Measurements from ENCODE around the gene FFAR3. TPM values are rescaled to one million over a fixed set of nuclear protein-coding genes. Genes with fewer than 3 reads are reported as not detected.

Gene FFAR3
- total and polyA plus RNA-seq, 2 of the 13 experiments (the other 11 are each of a cell fraction or from before 2014, with no cell fraction given) = not detected

DNA sequence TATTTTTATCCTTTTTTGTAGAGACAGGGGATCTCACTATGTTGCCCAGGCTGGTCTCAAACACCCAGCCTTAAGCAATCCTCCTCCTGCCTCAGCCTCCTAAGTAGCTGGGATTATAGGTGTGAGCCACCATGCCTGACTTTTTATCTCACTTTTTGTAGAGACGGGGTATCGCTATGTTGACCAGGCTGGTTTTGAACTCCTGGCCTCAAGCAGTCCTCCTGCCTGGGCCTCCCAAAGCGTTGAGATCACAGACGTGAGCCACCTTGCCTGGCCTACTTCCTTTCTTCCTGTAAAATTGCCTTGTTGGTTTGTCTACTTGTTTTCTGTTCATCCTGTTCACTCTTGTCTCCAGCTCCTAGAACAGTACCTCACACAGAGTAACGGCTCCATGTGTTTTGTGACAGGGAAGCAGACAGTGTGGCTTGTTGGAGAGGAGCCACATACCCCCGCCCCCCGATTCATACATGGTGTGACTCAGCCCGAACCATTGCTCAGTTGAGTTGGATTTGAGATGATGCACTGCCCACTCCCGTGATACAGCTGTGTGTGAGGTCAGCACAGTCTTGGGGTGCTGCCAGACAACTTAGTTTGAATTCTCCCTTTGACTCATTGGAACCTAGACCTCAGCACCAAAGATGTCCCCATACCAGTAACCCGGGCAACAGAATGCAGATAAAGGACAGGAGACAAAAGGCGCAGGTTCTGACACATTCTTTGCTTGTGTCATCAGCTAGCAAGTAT is 46.8 kb downstream of the FFAR3 start:
- TF ChIP-seq POLR2AphosphoS2 (IDR thresholded peaks at IDR 0.05; ENCODE audit: low read depth, low read length) = no peak
- no peak for TF ChIP-seq RARA (CRISPR knock-in tag; IDR thresholded peaks at IDR 0.05)
- peak; percentile 47; the same call in 1 of the 2 replicates for TF ChIP-seq RFX1 (IDR thresholded peaks at IDR 0.05)
- no peak for TF ChIP-seq KLF11 (CRISPR knock-in tag; IDR thresholded peaks at IDR 0.05)
- TF ChIP-seq BHLHE40 (IDR thresholded peaks at IDR 0.05; ENCODE audit: low read length) = peak; percentile 39
- TF ChIP-seq ZNF468 (CRISPR knock-in tag; IDR thresholded peaks at IDR 0.05) = no peak
- no peak for TF ChIP-seq HOXA3 (CRISPR knock-in tag; IDR thresholded peaks at IDR 0.05)
- no peak for TF ChIP-seq ZFP90 (CRISPR knock-in tag; IDR thresholded peaks at IDR 0.05; ENCODE audit: borderline replicate concordance)
- TF ChIP-seq PRMT3 (CRISPR knock-in tag; IDR thresholded peaks at IDR 0.05; ENCODE audit: borderline replicate concordance, low read depth) = no peak
- no peak for TF ChIP-seq GABPA (IDR thresholded peaks at IDR 0.05; ENCODE audit: low read depth, low read length)
- TF ChIP-seq GABPA (CRISPR knock-in tag; IDR thresholded peaks at IDR 0.05; ENCODE audit: low read depth) = no peak
- peak; percentile 35 for TF ChIP-seq FOSL2 (CRISPR knock-in tag; IDR thresholded peaks at IDR 0.05)
- TF ChIP-seq HOXA5 (CRISPR knock-in tag; IDR thresholded peaks at IDR 0.05) = no peak
- TF ChIP-seq, protein P1, sequence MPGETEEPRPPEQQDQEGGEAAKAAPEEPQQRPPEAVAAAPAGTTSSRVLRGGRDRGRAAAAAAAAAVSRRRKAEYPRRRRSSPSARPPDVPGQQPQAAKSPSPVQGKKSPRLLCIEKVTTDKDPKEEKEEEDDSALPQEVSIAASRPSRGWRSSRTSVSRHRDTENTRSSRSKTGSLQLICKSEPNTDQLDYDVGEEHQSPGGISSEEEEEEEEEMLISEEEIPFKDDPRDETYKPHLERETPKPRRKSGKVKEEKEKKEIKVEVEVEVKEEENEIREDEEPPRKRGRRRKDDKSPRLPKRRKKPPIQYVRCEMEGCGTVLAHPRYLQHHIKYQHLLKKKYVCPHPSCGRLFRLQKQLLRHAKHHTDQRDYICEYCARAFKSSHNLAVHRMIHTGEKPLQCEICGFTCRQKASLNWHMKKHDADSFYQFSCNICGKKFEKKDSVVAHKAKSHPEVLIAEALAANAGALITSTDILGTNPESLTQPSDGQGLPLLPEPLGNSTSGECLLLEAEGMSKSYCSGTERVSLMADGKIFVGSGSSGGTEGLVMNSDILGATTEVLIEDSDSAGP (CRISPR knock-in tag; IDR thresholded peaks at IDR 0.05; ENCODE audit: borderline replicate concordance) = no peak
- TF ChIP-seq NCOR1 (IDR thresholded peaks at IDR 0.05; ENCODE audit: borderline replicate concordance, low read length) = no peak
- TF ChIP-seq, protein P2, sequence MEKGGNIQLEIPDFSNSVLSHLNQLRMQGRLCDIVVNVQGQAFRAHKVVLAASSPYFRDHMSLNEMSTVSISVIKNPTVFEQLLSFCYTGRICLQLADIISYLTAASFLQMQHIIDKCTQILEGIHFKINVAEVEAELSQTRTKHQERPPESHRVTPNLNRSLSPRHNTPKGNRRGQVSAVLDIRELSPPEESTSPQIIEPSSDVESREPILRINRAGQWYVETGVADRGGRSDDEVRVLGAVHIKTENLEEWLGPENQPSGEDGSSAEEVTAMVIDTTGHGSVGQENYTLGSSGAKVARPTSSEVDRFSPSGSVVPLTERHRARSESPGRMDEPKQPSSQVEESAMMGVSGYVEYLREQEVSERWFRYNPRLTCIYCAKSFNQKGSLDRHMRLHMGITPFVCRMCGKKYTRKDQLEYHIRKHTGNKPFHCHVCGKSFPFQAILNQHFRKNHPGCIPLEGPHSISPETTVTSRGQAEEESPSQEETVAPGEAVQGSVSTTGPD (CRISPR knock-in tag; IDR thresholded peaks at IDR 0.05) = no peak
- in situ Hi-C loops (cut with HindIII; ENCODE audit: extremely low pct_ligation_motif_present, low pct_unique_long_range_greater_than_20kb) (no loop called here), intact Hi-C loops (cut with micrococcal nuclease; ENCODE audit: unreplicated experiment) (no loop called here)
- Histone ChIP-seq H3K4me3 (replicated peaks in 1 of 3; ENCODE audit: insufficient read depth in 1 of 3, low read depth in 2 of 3, low read length in 3 of 3) (no peak overlapping the region), H4K20me1 (ENCODE audit: insufficient read depth, low read length) (no peaks in the 10 kb centered on the region), H3K9me3 (ENCODE audit: low read length) (no peaks in the 10 kb centered on the region), H2AFZ (ENCODE audit: low read length) (no peak overlapping the region), H3K27ac (ENCODE audit: extremely low read length, insufficient read depth, low read length) (no peak overlapping the region), H3K79me2 (ENCODE audit: insufficient read depth, low read length) (no peaks in the 10 kb centered on the region), H3K27me3 (ENCODE audit: control insufficient read depth in 1 of 2, insufficient read depth in 2 of 2, low read length in 2 of 2) (peaks cover 4 to 21% of the 10 kb centered on the region in 2 experiments; a peak in 3 of 5 replicates), H3K9ac (ENCODE audit: insufficient read depth, low read depth, low read length) (no peak overlapping the region), H3K4me2 (ENCODE audit: low read depth, low read length) (no peak overlapping the region), H3K4me1 (ENCODE audit: insufficient read depth, low read length) (peaks cover 32% of the 10 kb centered on the region), H3K36me3 (replicated peaks in 1 of 2; ENCODE audit: control insufficient read depth in 1 of 2, insufficient read depth in 2 of 2, low read length in 2 of 2) (no peaks in the 10 kb centered on the region)
- no TSS peak for BruUV-seq (replicated peaks)
- WGBS (ENCODE audit: low lambda C conversion rate) = 29% methylated on average over 11 of the region's 11 CpGs
- CTCF ChIA-PET (ENCODE audit: low intra/inter-chr PET ratio, low total read pairs) = no interaction called here
- no peak for FAIRE-seq
- peak; percentile 70 for DNase-seq (ENCODE audit: low spot score)
- ATAC-seq = peak; percentile 49
- POLR2A ChIA-PET = no interaction called here
